ENCODE measurements around the gene FDPS. TPM values are rescaled to one million over a fixed set of nuclear protein-coding genes. Genes with fewer than 3 reads are reported as not detected.

Gene FDPS
- total and polyA plus RNA-seq, 4 donors: 176 to 370 (median 249) TPM

DNA sequence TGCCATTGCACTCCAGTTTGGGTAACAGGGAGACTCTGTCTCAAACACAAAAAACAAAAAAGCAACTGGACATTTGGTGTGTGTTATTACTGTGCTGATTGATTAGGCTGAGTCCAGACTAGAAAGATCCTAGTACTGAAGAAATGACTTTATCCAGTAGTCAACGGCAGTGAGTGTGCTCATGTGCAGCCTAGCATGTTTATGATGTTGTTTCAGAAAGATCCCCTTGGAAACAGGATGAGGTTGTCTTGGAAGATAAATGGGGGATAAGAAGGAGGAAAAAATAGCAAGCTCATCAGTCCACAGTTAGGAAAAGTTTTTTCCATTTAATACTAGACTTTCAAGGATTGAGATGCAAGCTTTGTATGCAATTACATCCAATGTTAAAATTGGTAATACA lies 26.3 kb downstream of the FDPS start:
- 76% methylated on average over 1 of the region's 1 CpG for WGBS
- H3K9me3 ChIP-seq (ENCODE audit: control insufficient read depth in 4 of 4, low read length in 3 of 4): no peaks in the 10 kb centered on the region
- peaks cover 0 to 6% (median 2%) of the 10 kb centered on the region in 4 donors for H3K4me1 ChIP-seq (ENCODE audit: control insufficient read depth in 4 of 4, insufficient read depth in 4 of 4, low read length in 3 of 4)
- peaks cover 8 to 56% (median 43%) of the 10 kb centered on the region in 4 donors for H3K36me3 ChIP-seq (ENCODE audit: control insufficient read depth in 4 of 4, insufficient read depth in 3 of 4, low read depth in 1 of 4, low read length in 3 of 4)
- no peaks in the 10 kb centered on the region for H3K27me3 ChIP-seq (ENCODE audit: control insufficient read depth in 4 of 4, insufficient read depth in 4 of 4, low read length in 3 of 4)
- TF ChIP-seq RXRA (IDR thresholded peaks at IDR 0.05): no peak
- TF ChIP-seq JUND (IDR thresholded peaks at IDR 0.05): no peak
- no peak for TF ChIP-seq RAD21 (IDR thresholded peaks at IDR 0.05)
- TF ChIP-seq GABPA (IDR thresholded peaks at IDR 0.05 in 1 of 2, conservative IDR thresholded peaks at IDR 0.05 in 1 of 2): no peak
- TF ChIP-seq, protein P1, sequence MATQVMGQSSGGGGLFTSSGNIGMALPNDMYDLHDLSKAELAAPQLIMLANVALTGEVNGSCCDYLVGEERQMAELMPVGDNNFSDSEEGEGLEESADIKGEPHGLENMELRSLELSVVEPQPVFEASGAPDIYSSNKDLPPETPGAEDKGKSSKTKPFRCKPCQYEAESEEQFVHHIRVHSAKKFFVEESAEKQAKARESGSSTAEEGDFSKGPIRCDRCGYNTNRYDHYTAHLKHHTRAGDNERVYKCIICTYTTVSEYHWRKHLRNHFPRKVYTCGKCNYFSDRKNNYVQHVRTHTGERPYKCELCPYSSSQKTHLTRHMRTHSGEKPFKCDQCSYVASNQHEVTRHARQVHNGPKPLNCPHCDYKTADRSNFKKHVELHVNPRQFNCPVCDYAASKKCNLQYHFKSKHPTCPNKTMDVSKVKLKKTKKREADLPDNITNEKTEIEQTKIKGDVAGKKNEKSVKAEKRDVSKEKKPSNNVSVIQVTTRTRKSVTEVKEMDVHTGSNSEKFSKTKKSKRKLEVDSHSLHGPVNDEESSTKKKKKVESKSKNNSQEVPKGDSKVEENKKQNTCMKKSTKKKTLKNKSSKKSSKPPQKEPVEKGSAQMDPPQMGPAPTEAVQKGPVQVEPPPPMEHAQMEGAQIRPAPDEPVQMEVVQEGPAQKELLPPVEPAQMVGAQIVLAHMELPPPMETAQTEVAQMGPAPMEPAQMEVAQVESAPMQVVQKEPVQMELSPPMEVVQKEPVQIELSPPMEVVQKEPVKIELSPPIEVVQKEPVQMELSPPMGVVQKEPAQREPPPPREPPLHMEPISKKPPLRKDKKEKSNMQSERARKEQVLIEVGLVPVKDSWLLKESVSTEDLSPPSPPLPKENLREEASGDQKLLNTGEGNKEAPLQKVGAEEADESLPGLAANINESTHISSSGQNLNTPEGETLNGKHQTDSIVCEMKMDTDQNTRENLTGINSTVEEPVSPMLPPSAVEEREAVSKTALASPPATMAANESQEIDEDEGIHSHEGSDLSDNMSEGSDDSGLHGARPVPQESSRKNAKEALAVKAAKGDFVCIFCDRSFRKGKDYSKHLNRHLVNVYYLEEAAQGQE (IDR thresholded peaks at IDR 0.05): no peak
- TF ChIP-seq YY1 (IDR thresholded peaks at IDR 0.05): no peak
- TF ChIP-seq, protein P2, sequence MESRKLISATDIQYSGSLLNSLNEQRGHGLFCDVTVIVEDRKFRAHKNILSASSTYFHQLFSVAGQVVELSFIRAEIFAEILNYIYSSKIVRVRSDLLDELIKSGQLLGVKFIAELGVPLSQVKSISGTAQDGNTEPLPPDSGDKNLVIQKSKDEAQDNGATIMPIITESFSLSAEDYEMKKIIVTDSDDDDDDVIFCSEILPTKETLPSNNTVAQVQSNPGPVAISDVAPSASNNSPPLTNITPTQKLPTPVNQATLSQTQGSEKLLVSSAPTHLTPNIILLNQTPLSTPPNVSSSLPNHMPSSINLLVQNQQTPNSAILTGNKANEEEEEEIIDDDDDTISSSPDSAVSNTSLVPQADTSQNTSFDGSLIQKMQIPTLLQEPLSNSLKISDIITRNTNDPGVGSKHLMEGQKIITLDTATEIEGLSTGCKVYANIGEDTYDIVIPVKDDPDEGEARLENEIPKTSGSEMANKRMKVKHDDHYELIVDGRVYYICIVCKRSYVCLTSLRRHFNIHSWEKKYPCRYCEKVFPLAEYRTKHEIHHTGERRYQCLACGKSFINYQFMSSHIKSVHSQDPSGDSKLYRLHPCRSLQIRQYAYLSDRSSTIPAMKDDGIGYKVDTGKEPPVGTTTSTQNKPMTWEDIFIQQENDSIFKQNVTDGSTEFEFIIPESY (IDR thresholded peaks at IDR 0.05): no peak
- TF ChIP-seq, protein P3, sequence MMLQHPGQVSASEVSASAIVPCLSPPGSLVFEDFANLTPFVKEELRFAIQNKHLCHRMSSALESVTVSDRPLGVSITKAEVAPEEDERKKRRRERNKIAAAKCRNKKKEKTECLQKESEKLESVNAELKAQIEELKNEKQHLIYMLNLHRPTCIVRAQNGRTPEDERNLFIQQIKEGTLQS (IDR thresholded peaks at IDR 0.05): no peak
- TF ChIP-seq HNF4G (IDR thresholded peaks at IDR 0.05): no peak
- TF ChIP-seq, protein P4, sequence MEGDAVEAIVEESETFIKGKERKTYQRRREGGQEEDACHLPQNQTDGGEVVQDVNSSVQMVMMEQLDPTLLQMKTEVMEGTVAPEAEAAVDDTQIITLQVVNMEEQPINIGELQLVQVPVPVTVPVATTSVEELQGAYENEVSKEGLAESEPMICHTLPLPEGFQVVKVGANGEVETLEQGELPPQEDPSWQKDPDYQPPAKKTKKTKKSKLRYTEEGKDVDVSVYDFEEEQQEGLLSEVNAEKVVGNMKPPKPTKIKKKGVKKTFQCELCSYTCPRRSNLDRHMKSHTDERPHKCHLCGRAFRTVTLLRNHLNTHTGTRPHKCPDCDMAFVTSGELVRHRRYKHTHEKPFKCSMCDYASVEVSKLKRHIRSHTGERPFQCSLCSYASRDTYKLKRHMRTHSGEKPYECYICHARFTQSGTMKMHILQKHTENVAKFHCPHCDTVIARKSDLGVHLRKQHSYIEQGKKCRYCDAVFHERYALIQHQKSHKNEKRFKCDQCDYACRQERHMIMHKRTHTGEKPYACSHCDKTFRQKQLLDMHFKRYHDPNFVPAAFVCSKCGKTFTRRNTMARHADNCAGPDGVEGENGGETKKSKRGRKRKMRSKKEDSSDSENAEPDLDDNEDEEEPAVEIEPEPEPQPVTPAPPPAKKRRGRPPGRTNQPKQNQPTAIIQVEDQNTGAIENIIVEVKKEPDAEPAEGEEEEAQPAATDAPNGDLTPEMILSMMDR (IDR thresholded peaks at IDR 0.05; ENCODE audit: low read depth, low read length, missing input control): no peak
- TF ChIP-seq HNF4A (conservative IDR thresholded peaks at IDR 0.05): no peak
- no peak for TF ChIP-seq EGR1 (IDR thresholded peaks at IDR 0.05; ENCODE audit: low read depth in 2 of 2)
- no peak overlapping the region for H3K9ac ChIP-seq (ENCODE audit: low read depth in 1 of 2, low read length in 2 of 2)
- H3K4me3 ChIP-seq (ENCODE audit: low read depth in 1 of 3, low read length in 3 of 3): no peak overlapping the region
- DNase-seq (ENCODE audit: low spot score): no peak
- H3K27ac ChIP-seq (ENCODE audit: low read depth in 1 of 2, low read length in 2 of 2): no peak overlapping the region

DNA sequence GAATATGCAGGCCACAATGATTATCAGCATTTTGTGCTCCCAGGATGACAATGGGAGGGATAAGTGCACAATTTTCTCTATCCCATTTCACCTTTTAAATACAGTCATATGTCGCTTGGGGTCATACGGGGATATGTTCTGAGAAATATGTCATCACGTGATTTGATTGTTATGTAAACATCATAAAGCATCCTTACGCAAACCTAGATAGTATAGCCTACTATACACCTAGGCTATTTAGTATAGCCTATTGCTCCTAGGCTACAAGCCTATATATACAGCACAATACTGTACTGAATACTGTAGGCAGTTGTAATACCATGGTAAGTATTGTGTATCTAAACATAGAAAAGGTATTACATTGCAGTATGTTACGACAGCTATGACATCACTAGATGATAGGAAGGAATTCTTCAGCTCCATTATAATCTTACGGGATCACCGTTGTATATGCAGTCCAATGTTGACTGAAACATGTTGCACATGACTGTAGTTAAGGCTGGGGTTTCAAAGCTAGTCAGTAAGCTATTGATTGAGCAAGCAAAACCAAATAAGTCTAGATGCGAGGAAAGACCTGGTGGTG lies 30.9 kb downstream of the FDPS start:
- DNase-seq (ENCODE audit: low spot score): no peak
- Histone ChIP-seq H3K9me3 (ENCODE audit: control insufficient read depth in 4 of 4, low read length in 3 of 4) (no peaks in the 10 kb centered on the region), H3K27ac (ENCODE audit: low read depth in 1 of 2, low read length in 2 of 2) (no peak overlapping the region), H3K4me3 (ENCODE audit: low read depth in 1 of 3, low read length in 3 of 3) (no peak overlapping the region), H3K36me3 (ENCODE audit: control insufficient read depth in 4 of 4, insufficient read depth in 3 of 4, low read depth in 1 of 4, low read length in 3 of 4) (peaks cover 8 to 79% (median 64%) of the 10 kb centered on the region in 4 donors), H3K27me3 (ENCODE audit: control insufficient read depth in 4 of 4, insufficient read depth in 4 of 4, low read length in 3 of 4) (no peaks in the 10 kb centered on the region), H3K4me1 (ENCODE audit: control insufficient read depth in 4 of 4, insufficient read depth in 4 of 4, low read length in 3 of 4) (no peaks in the 10 kb centered on the region), H3K9ac (ENCODE audit: low read depth in 1 of 2, low read length in 2 of 2) (no peak overlapping the region)
- TF ChIP-seq TAF1 (conservative IDR thresholded peaks at IDR 0.05) (no peak), FOXA1 (IDR thresholded peaks at IDR 0.05) (no peak), GABPA (IDR thresholded peaks at IDR 0.05 in 1 of 2, conservative IDR thresholded peaks at IDR 0.05 in 1 of 2) (no peak), RAD21 (IDR thresholded peaks at IDR 0.05) (no peak), YY1 (IDR thresholded peaks at IDR 0.05) (no peak), HNF4A (conservative IDR thresholded peaks at IDR 0.05) (no peak)
- TF ChIP-seq, protein P4 (IDR thresholded peaks at IDR 0.05; ENCODE audit: low read depth, low read length, missing input control): no peak
- TF ChIP-seq, protein P3 (IDR thresholded peaks at IDR 0.05): no peak
- WGBS: 84% methylated on average over 8 of the region's 8 CpGs
